Measurements from ENCODE around the gene AEN. TPM values are rescaled to one million over a fixed set of nuclear protein-coding genes. Genes with fewer than 3 reads are reported as not detected.

The AEN gene
- total RNA-seq, 1 donor from 2014 or later: 54.3 TPM

- H3K4me3 Mint-ChIP-seq (ENCODE audit: low read depth): peak overlapping the region; percentile 54
- H3K27me3 Mint-ChIP-seq (ENCODE audit: low read depth): no peaks in the 10 kb centered on the region
- peaks cover 27% of the 10 kb centered on the region for H3K4me1 Mint-ChIP-seq (ENCODE audit: low read depth)
- intact Hi-C loops (cut with micrococcal nuclease): loop anchor here (1.0 kb wide), 1 partner anchor 27 kb away; no protein-coding TSS in a partner anchor
- DNase-seq (ENCODE audit: low spot score): no peak
- no peaks in the 10 kb centered on the region for H3K9me3 Mint-ChIP-seq
- H3K36me3 Mint-ChIP-seq (ENCODE audit: low read depth): peaks cover 46% of the 10 kb centered on the region
- H3K27ac Mint-ChIP-seq: peak overlapping the region; percentile 88
These were observed 28.8 kb downstream of the AEN start for GRCh38 chr15:88649753-88650551.

GRCh38 chr15:88650556-88650955, 29.4 kb downstream of the AEN start:
- Mint-ChIP-seq H3K4me1 (ENCODE audit: low read depth) (peaks cover 27% of the 10 kb centered on the region), H3K27me3 (ENCODE audit: low read depth) (no peaks in the 10 kb centered on the region)

GRCh38 chr15:88651136-88651732, 30.1 kb downstream of the AEN start:
- no peaks in the 10 kb centered on the region for H3K9me3 Mint-ChIP-seq
- intact Hi-C loops (cut with micrococcal nuclease): no loop called here
- no peak for DNase-seq (ENCODE audit: low spot score)
- H3K27me3 Mint-ChIP-seq (ENCODE audit: low read depth): no peaks in the 10 kb centered on the region
- peak overlapping the region; percentile 38 for H3K27ac Mint-ChIP-seq
- H3K4me3 Mint-ChIP-seq (ENCODE audit: low read depth): no peak overlapping the region
- peaks cover 35% of the 10 kb centered on the region for H3K36me3 Mint-ChIP-seq (ENCODE audit: low read depth)
- peaks cover 27% of the 10 kb centered on the region for H3K4me1 Mint-ChIP-seq (ENCODE audit: low read depth)

More at GRCh38 chr15:88650556-88650955, 29.4 kb downstream of the AEN start:
- no peak for DNase-seq (ENCODE audit: low spot score)
- Mint-ChIP-seq H3K4me3 (ENCODE audit: low read depth) (no peak overlapping the region), H3K36me3 (ENCODE audit: low read depth) (peaks cover 42% of the 10 kb centered on the region), H3K9me3 (no peaks in the 10 kb centered on the region), H3K27ac (peak overlapping the region; percentile 88)
- intact Hi-C loops (cut with micrococcal nuclease): no loop called here

GRCh38 chr15:88651971-88652370, 30.8 kb downstream of the AEN start:
- Mint-ChIP-seq H3K4me3 (ENCODE audit: low read depth) (no peak overlapping the region), H3K27ac (no peak overlapping the region), H3K36me3 (ENCODE audit: low read depth) (peaks cover 33% of the 10 kb centered on the region), H3K27me3 (ENCODE audit: low read depth) (no peaks in the 10 kb centered on the region), H3K4me1 (ENCODE audit: low read depth) (peaks cover 27% of the 10 kb centered on the region), H3K9me3 (no peaks in the 10 kb centered on the region)
- intact Hi-C loops (cut with micrococcal nuclease): no loop called here
- DNase-seq (ENCODE audit: low spot score): no peak

GRCh38 chr15:88652456-88653199, 31.5 kb downstream of the AEN start:
- H3K36me3 Mint-ChIP-seq (ENCODE audit: low read depth): peaks cover 33% of the 10 kb centered on the region
- H3K4me1 Mint-ChIP-seq (ENCODE audit: low read depth): peaks cover 26% of the 10 kb centered on the region
- no peak overlapping the region for H3K4me3 Mint-ChIP-seq (ENCODE audit: low read depth)
- intact Hi-C loops (cut with micrococcal nuclease): no loop called here
- no peak overlapping the region for H3K27ac Mint-ChIP-seq
- no peaks in the 10 kb centered on the region for H3K27me3 Mint-ChIP-seq (ENCODE audit: low read depth)
- no peaks in the 10 kb centered on the region for H3K9me3 Mint-ChIP-seq
- no peak for DNase-seq (ENCODE audit: low spot score)

- Mint-ChIP-seq H3K4me3 (ENCODE audit: low read depth) (no peak overlapping the region), H3K27me3 (ENCODE audit: low read depth) (no peaks in the 10 kb centered on the region), H3K9me3 (no peaks in the 10 kb centered on the region), H3K4me1 (ENCODE audit: low read depth) (peaks cover 19% of the 10 kb centered on the region), H3K27ac (no peak overlapping the region), H3K36me3 (ENCODE audit: low read depth) (peaks cover 32% of the 10 kb centered on the region)
- no peak for DNase-seq (ENCODE audit: low spot score)
- intact Hi-C loops (cut with micrococcal nuclease): no loop called here
These were observed 32.3 kb downstream of the AEN start for GRCh38 chr15:88653200-88654064.

- Mint-ChIP-seq H3K4me1 (ENCODE audit: low read depth) (peaks cover 8% of the 10 kb centered on the region), H3K27ac (no peak overlapping the region), H3K36me3 (ENCODE audit: low read depth) (peaks cover 21% of the 10 kb centered on the region), H3K27me3 (ENCODE audit: low read depth) (no peaks in the 10 kb centered on the region), H3K4me3 (ENCODE audit: low read depth) (no peak overlapping the region), H3K9me3 (no peaks in the 10 kb centered on the region)
- intact Hi-C loops (cut with micrococcal nuclease): no loop called here
- DNase-seq (ENCODE audit: low spot score): no peak
These were observed 33.4 kb downstream of the AEN start for GRCh38 chr15:88654430-88655102.

- no peak overlapping the region for H3K27ac Mint-ChIP-seq
- no peak for DNase-seq (ENCODE audit: low spot score)
- no peaks in the 10 kb centered on the region for H3K27me3 Mint-ChIP-seq (ENCODE audit: low read depth)
- H3K36me3 Mint-ChIP-seq (ENCODE audit: low read depth): peaks cover 18% of the 10 kb centered on the region
- H3K4me3 Mint-ChIP-seq (ENCODE audit: low read depth): no peak overlapping the region
- intact Hi-C loops (cut with micrococcal nuclease): no loop called here
- no peaks in the 10 kb centered on the region for H3K9me3 Mint-ChIP-seq
- peaks cover 5% of the 10 kb centered on the region for H3K4me1 Mint-ChIP-seq (ENCODE audit: low read depth)
These were observed 34.0 kb downstream of the AEN start for GRCh38 chr15:88655103-88655553.

- H3K27ac Mint-ChIP-seq: no peak overlapping the region
These were observed 34.8 kb downstream of the AEN start for GRCh38 chr15:88655800-88656488.

GRCh38 chr15:88656760-88657221, 35.7 kb downstream of the AEN start:
- peaks cover 11% of the 10 kb centered on the region for H3K36me3 Mint-ChIP-seq (ENCODE audit: low read depth)
- no peaks in the 10 kb centered on the region for H3K9me3 Mint-ChIP-seq
- no peak overlapping the region for H3K4me3 Mint-ChIP-seq (ENCODE audit: low read depth)
- intact Hi-C loops (cut with micrococcal nuclease): no loop called here
- no peak for DNase-seq (ENCODE audit: low spot score)
- no peaks in the 10 kb centered on the region for H3K27me3 Mint-ChIP-seq (ENCODE audit: low read depth)
- H3K4me1 Mint-ChIP-seq (ENCODE audit: low read depth): peaks cover 5% of the 10 kb centered on the region
- no peak overlapping the region for H3K27ac Mint-ChIP-seq

More at GRCh38 chr15:88655800-88656488, 34.8 kb downstream of the AEN start:
- Mint-ChIP-seq H3K4me3 (ENCODE audit: low read depth) (no peak overlapping the region), H3K27me3 (ENCODE audit: low read depth) (no peaks in the 10 kb centered on the region), H3K9me3 (no peaks in the 10 kb centered on the region), H3K4me1 (ENCODE audit: low read depth) (peaks cover 10% of the 10 kb centered on the region), H3K36me3 (ENCODE audit: low read depth) (peaks cover 18% of the 10 kb centered on the region)
- no peak for DNase-seq (ENCODE audit: low spot score)
- intact Hi-C loops (cut with micrococcal nuclease): no loop called here

- H3K27ac Mint-ChIP-seq: no peak overlapping the region
- DNase-seq (ENCODE audit: low spot score): no peak
- intact Hi-C loops (cut with micrococcal nuclease): no loop called here
These were observed 36.4 kb downstream of the AEN start for GRCh38 chr15:88657326-88658069.

More at GRCh38 chr15:88657326-88658069, 36.4 kb downstream of the AEN start:
- Mint-ChIP-seq H3K4me1 (ENCODE audit: low read depth) (peaks cover 5% of the 10 kb centered on the region), H3K27me3 (ENCODE audit: low read depth) (no peaks in the 10 kb centered on the region), H3K9me3 (no peaks in the 10 kb centered on the region), H3K4me3 (ENCODE audit: low read depth) (no peak overlapping the region), H3K36me3 (ENCODE audit: low read depth) (peaks cover 8% of the 10 kb centered on the region)

All from activated T-helper 2 cell treated with anti-CD3 and anti-CD28 coated beads, Interferon-gamma antibody, Interleukin-2, Interleukin-4, amounts not matched to agents 10 μg/mL and 5 μg/mL and 100 μg/mL, durations not matched to agents 14 hours and 24 hours and 36 hours (primary cell).